K562 (cell line): ENCODE data around the gene TMA7B. TPM values are rescaled to one million over a fixed set of nuclear protein-coding genes. Genes with fewer than 3 reads are reported as not detected.

Source experiments
- ATAC-seq: fragments of 200-7000 bp; cut with Tn5 transposase; 3 replicates; pipeline ENCODE4 v1.9.1; 2020; ENCODE audit warnings: moderate library complexity
- BruUV-seq: library from RNA; stranded (reverse); fragments of 400-500 nt; replicated peaks from 2 replicates; lab custom pipeline; 2021; lab: Mats Ljungman, UMichigan
- CTCF ChIA-PET: fragments of 300-600 bp; formaldehyde crosslinking; extraction: SDS; loops from one replicate; lab custom pipeline; 2021; ENCODE audit warnings: low intra/inter-chr PET ratio; lab: Yijun Ruan, JAX
- POLR2A ChIA-PET: fragments of 300-600, 350-650 bp; sonication (Branson Sonifier 250); formaldehyde crosslinking; extraction: SDS; loops from one replicate; lab custom pipeline; 2021; ENCODE audit warnings: antibody characterized with exemption, inconsistent platforms; lab: Yijun Ruan, JAX
- DNase-seq, 4 experiments: peaks; one replicate each; pipeline versions ENCODE4 v3.0.0 to v3.0.0-alpha.2; 2011 to 2018; ENCODE audit warnings: low spot score in 3 of 4, mixed read lengths in 3 of 4; ENCODE audit errors: extremely low read depth in 1 of 4
- FAIRE-seq: peaks from 2 replicates; lab custom pipeline; 2011; peaks lifted over from hg19 to GRCh38; lab: Jason Lieb, UNC
- H2AFZ ChIP-seq: 2 replicates; pipeline ENCODE4 v1.6.0; 2011; ENCODE audit warnings: low read depth, low read length, control low read depth, inconsistent platforms
- H3K27ac ChIP-seq: fragments of 200-600 bp; 3 replicates; pipeline ENCODE4 v1.8.0; 2011; ENCODE audit warnings: low read depth, mild to moderate bottlenecking, control low read depth, inconsistent platforms, low read length, moderate library complexity, mixed read lengths; ENCODE audit errors: extremely low read depth
- H3K27me3 ChIP-seq, 2 experiments: fragments of 300-600 bp in 1 of 2; 2 replicates in 1 of 2; 3 replicates in 1 of 2; pipeline versions ENCODE4 v1.6.0 to v1.8.0; 2011; ENCODE audit warnings: inconsistent platforms in 2 of 2, low read length in 2 of 2, mild to moderate bottlenecking in 1 of 2, mixed read lengths in 1 of 2, moderate library complexity in 1 of 2; ENCODE audit not compliant: control insufficient read depth in 2 of 2, insufficient read depth in 2 of 2
- H3K36me3 ChIP-seq: fragments of 300-600 bp; 3 replicates; pipeline ENCODE4 v1.8.0; 2011; ENCODE audit warnings: mild to moderate bottlenecking, low read length, inconsistent platforms; ENCODE audit not compliant: control insufficient read depth, insufficient read depth
- H3K4me1 ChIP-seq, 2 experiments: fragments of 200-600 bp in 1 of 2; replicated peaks in 1 of 2; 2 replicates in 1 of 2; 3 replicates in 1 of 2; pipeline versions ENCODE4 v1.5.1 to v1.8.0; 2011; ENCODE audit warnings: inconsistent platforms in 2 of 2, low read length in 2 of 2, mild to moderate bottlenecking in 1 of 2, mixed read lengths in 1 of 2, moderate library complexity in 1 of 2; ENCODE audit not compliant: control insufficient read depth in 2 of 2, insufficient read depth in 2 of 2
- H3K4me2 ChIP-seq: 2 replicates; pipeline ENCODE4 v1.6.1; 2011; ENCODE audit warnings: low read length, control low read depth, inconsistent platforms, mixed read lengths; ENCODE audit not compliant: insufficient read depth
- H3K4me3 ChIP-seq: fragments of 200-600 bp; sonication (generic), shearing (Covaris generic); 2 replicates; pipeline ENCODE4 v1.5.1; 2016; ENCODE audit warnings: control low read depth, inconsistent platforms
- H3K79me2 ChIP-seq: fragments of 200-600 bp; 3 replicates; pipeline ENCODE4 v1.8.0; 2011; ENCODE audit warnings: low read length, inconsistent platforms; ENCODE audit not compliant: control insufficient read depth, insufficient read depth
- H3K9ac ChIP-seq, 2 experiments: 2 replicates each; pipeline versions ENCODE4 v1.6.0 to v1.6.1; 2011; ENCODE audit warnings: low read depth in 2 of 2, low read length in 2 of 2, control low read depth in 1 of 2, inconsistent platforms in 1 of 2, mild to moderate bottlenecking in 1 of 2, mixed read lengths in 1 of 2; ENCODE audit not compliant: insufficient read depth in 1 of 2
- H3K9me1 ChIP-seq: one replicate; pipeline ENCODE4 v1.6.0; 2011; ENCODE audit warnings: inconsistent platforms, mild to moderate bottlenecking, low read length, moderate library complexity; ENCODE audit not compliant: control insufficient read depth, insufficient read depth
- H3K9me3 ChIP-seq: replicated peaks from 2 replicates; pipeline ENCODE4 v1.5.1; 2011; ENCODE audit warnings: low read depth, low read length, inconsistent platforms; ENCODE audit not compliant: control insufficient read depth, insufficient read depth
- H4K20me1 ChIP-seq: replicated peaks from 2 replicates; pipeline ENCODE4 v1.6.1; 2011; ENCODE audit warnings: low read length, inconsistent platforms, mixed read lengths; ENCODE audit not compliant: control insufficient read depth, insufficient read depth
- ATF3 ChIP-seq, 2 experiments: fragments of 450-650 bp in 1 of 2; sonication (generic) in 1 of 2; formaldehyde crosslinking in 1 of 2; IDR thresholded peaks in 1 of 2; conservative IDR thresholded peaks in 1 of 2; 2 replicates each; pipeline versions ENCODE4 v1.6.1 to v1.8.1; 2016 to 2023; ENCODE audit warnings: mild to moderate bottlenecking in 2 of 2, moderate library complexity in 2 of 2, inconsistent platforms in 1 of 2, missing genetic modification reagents in 1 of 2
- ATF4 ChIP-seq: fragments of 450-650 bp; formaldehyde crosslinking; IDR thresholded peaks from 2 replicates; pipeline ENCODE4 v1.4.0; 2022; ENCODE audit warnings: mild to moderate bottlenecking, moderate library complexity
- CEBPG ChIP-seq, 3 experiments: fragments of 200-800 bp in 1 of 3; sonication (Bioruptor generic) in 1 of 3; sonication (generic) in 1 of 3; formaldehyde crosslinking in 1 of 3; IDR thresholded peaks in 2 of 3; conservative IDR thresholded peaks in 1 of 3; 2 replicates each; pipeline versions ENCODE4 v1.6.1 to v1.8.0; 2016 to 2022; ENCODE audit warnings: missing compliant biosample characterization in 2 of 3, missing genetic modification characterization in 2 of 3, mild to moderate bottlenecking in 1 of 3, missing genetic modification reagents in 1 of 3
- CXXC5 ChIP-seq: fragments of 250-450 bp; sonication (Bioruptor Pico); IDR thresholded peaks from 2 replicates; pipeline ENCODE4 v1.8.0; 2022; ENCODE audit warnings: inconsistent platforms, mild to moderate bottlenecking, moderate library complexity
- EP300 ChIP-seq: IDR thresholded peaks from 2 replicates; pipeline ENCODE4 v1.6.1; 2012; ENCODE audit warnings: low read length, improper control_type of control experiment
- FOXJ3 ChIP-seq: sonication (generic); formaldehyde crosslinking; IDR thresholded peaks from 2 replicates; pipeline ENCODE4 v1.4.0; 2020; ENCODE audit warnings: mild to moderate bottlenecking, missing genetic modification reagents
- GTF2E2 ChIP-seq: fragments of 200-800 bp; sonication (Bioruptor generic); IDR thresholded peaks from 2 replicates; pipeline ENCODE4 v1.6.1; 2016; ENCODE audit warnings: missing genetic modification characterization, missing compliant biosample characterization
- PHB ChIP-seq: fragments of 250-450 bp; sonication (Bioruptor Pico); IDR thresholded peaks from 2 replicates; pipeline ENCODE4 v1.5.0; 2021
- SMARCA5 ChIP-seq: fragments of 450-650 bp; IDR thresholded peaks from 2 replicates; pipeline ENCODE4 v1.6.1; 2016
- SP1 ChIP-seq: sonication (generic); formaldehyde crosslinking; IDR thresholded peaks from 2 replicates; pipeline ENCODE4 v1.8.1; 2022; ENCODE audit warnings: mild to moderate bottlenecking, missing genetic modification reagents
- SRF ChIP-seq, 2 experiments: fragments of 250-450, 450-650 bp in 1 of 2; sonication (Bioruptor Pico) in 1 of 2; sonication (generic) in 1 of 2; formaldehyde crosslinking; IDR thresholded peaks; 2 replicates each; pipeline versions ENCODE4 v1.5.0 to v1.5.1; 2020 to 2022; ENCODE audit warnings: mild to moderate bottlenecking in 1 of 2, missing genetic modification reagents in 1 of 2
- TARDBP ChIP-seq: fragments of 450-650 bp; IDR thresholded peaks from 2 replicates; pipeline ENCODE4 v1.6.1; 2016
- THRAP3 ChIP-seq: fragments of 450-650 bp; IDR thresholded peaks from 2 replicates; pipeline ENCODE4 v1.6.1; 2016; ENCODE audit warnings: mild to moderate bottlenecking, inconsistent platforms, borderline replicate concordance
- ZNF592 ChIP-seq: fragments of 450-650 bp; IDR thresholded peaks from 2 replicates; pipeline ENCODE4 v1.6.1; 2017; ENCODE audit warnings: antibody characterized with exemption, mild to moderate bottlenecking
- WGBS: fragments of 100-300 bp; shearing (Covaris generic); methylation state at CpG from one replicate; pipeline ENCODE4 v1.1.6; 2016; ENCODE audit warnings: low coverage, mixed read lengths; ENCODE audit not compliant: insufficient coverage; ENCODE audit errors: missing lambda C conversion rate; 5-methylcytosine and 5-hydroxymethylcytosine counted together
- in situ Hi-C: fragments of 300-500 bp; cut with MboI; formaldehyde crosslinking; loops from 4 replicates; pipeline ENCODE4 v1.15.0; 2018; ENCODE audit warnings: inconsistent platforms, mixed read lengths
- intact Hi-C: fragments of 100-400 bp; cut with micrococcal nuclease; formaldehyde crosslinking; loops from 2 replicates; pipeline ENCODE4 v1.14.2; 2022
- polyA plus RNA-seq, 8 experiments: library from polyadenylated mRNA; depleted of rRNA in 4 of 8; stranded (reverse) in 5 of 8; unstranded in 3 of 8; fragments of >200 nt; fragmentation: Nextera tagmentation in 2 of 8; fragmentation: Illumina TruSeq in 1 of 8; extraction: Ambion mirVana in 2 of 8; extraction: Trizol in 1 of 8; gene quantifications; 2 replicates each; pipeline versions ENCODE4 v1.2.1 to v1.2.3, GENCODE V29; 2011 to 2014; ENCODE audit warnings: inconsistent platforms in 1 of 8, missing spikeins in 1 of 8
- total RNA-seq, 7 experiments: library from RNA; depleted of rRNA in 6 of 7; stranded (reverse); fragments of >200 nt in 6 of 7; fragmentation: Illumina TruSeq in 2 of 7; extraction: Trizol in 2 of 7; gene quantifications; 2 replicates each; pipeline versions ENCODE4 v1.2.1 to v1.2.3, GENCODE V29; 2011 to 2021; ENCODE audit warnings: low replicate concordance in 1 of 7

The TMA7B gene
- total and polyA plus RNA-seq, 9 of the 15 experiments (the other 6 are each of a cell fraction or from before 2014, with no cell fraction given) = 5.6 to 14.2 (median 11.8) TPM

- peak; percentile 74 for TF ChIP-seq ZNF592
- TF ChIP-seq SMARCA5 = no peak
- TF ChIP-seq ATF3 (IDR thresholded peaks at IDR 0.05) = peak; percentile 93
- TF ChIP-seq ATF3 (CRISPR knock-in tag; conservative IDR thresholded peaks at IDR 0.05) = no peak
These were observed 5.6 kb downstream of the TMA7B start (continued) for GRCh38 chr22:39965748-39966147.

- H3K4me2 ChIP-seq = peak overlapping the region; percentile 25
- peaks cover 97% of the 10 kb centered on the region for H3K36me3 ChIP-seq
- ChIA-PET POLR2A (interaction anchor here (0.6 to 3.3 kb wide), 8 partner anchors 7 to 370 kb away, joined by 3 to 14 read pairs (median 4); no protein-coding TSS in a partner anchor), CTCF (no interaction called here)
- no peak overlapping the region for H2AFZ ChIP-seq
- TF ChIP-seq PHB (no peak), EP300 (peak; percentile 13; the same call in 1 of the 2 replicates), CXXC5 (0 out of 2 replicates have a peak, but pooled peaks have one; percentile 9), SRF (CRISPR knock-in tag; IDR thresholded peaks at IDR 0.05) (0 out of 4 replicates have a peak, but pooled peaks of 1 of the 2 experiments have one; percentile 17), ATF4 (0 out of 2 replicates have a peak, but pooled peaks have one; percentile 46), SP1 (CRISPR knock-in tag) (no peak), THRAP3 (peak; percentile 19; the same call in 1 of the 2 replicates), TARDBP (no peak), CEBPG (CRISPR knock-in tag; IDR thresholded peaks at IDR 0.05) (peak; percentile 61; the same call in 1 of the 2 replicates), CEBPG (tag; conservative IDR thresholded peaks at IDR 0.05 in 1 of 2, IDR thresholded peaks at IDR 0.05 in 1 of 2) (peak in 1 of 2 experiments; percentile 76; a peak in 2 of 4 replicates), GTF2E2 (tag) (0 out of 2 replicates have a peak, but pooled peaks have one; percentile 21), FOXJ3 (CRISPR knock-in tag) (no peak)
- peak overlapping the region; percentile 72 for H3K27ac ChIP-seq
- ATAC-seq (no peak), DNase-seq (no peak), FAIRE-seq (no peak)
- no peaks in the 10 kb centered on the region for H3K9me1 ChIP-seq
- 54% methylated on average over 2 of the region's 2 CpGs for WGBS
- BruUV-seq = no TSS peak
- H3K4me3 ChIP-seq = no peak overlapping the region
- H3K9ac ChIP-seq = peak overlapping the region in 1 of 2 experiments; percentile 50; a peak in 2 of 4 replicates
- intact Hi-C loops = no loop called here
- peaks cover 2% of the 10 kb centered on the region; the same call in 1 of the 3 replicates for H3K79me2 ChIP-seq
- H4K20me1 ChIP-seq = no peaks in the 10 kb centered on the region
- in situ Hi-C loops = no loop called here
- H3K9me3 ChIP-seq = no peaks in the 10 kb centered on the region
- no peaks in the 10 kb centered on the region for H3K27me3 ChIP-seq
- peaks cover 12 to 41% of the 10 kb centered on the region in 2 experiments for H3K4me1 ChIP-seq
These were observed 6.3 kb downstream of the TMA7B start for GRCh38 chr22:39966470-39966869.
